ENCODE data around the gene FGFRL1. TPM values are rescaled to one million over a fixed set of nuclear protein-coding genes. Genes with fewer than 3 reads are reported as not detected.

The FGFRL1 gene
- total and polyA plus RNA-seq, 4 donors = 13.4 to 31.1 (median 15.2) TPM

GRCh38 chr4:1021386-1022050 is 10.1 kb downstream of the FGFRL1 start:
- no peak for TF ChIP-seq CTCF (IDR thresholded peaks at IDR 0.05; ENCODE audit: control extremely low read depth, extremely low read depth)
- DNase-seq = no peak
- no peak overlapping the region for H3K4me3 ChIP-seq
- no peak for ATAC-seq (ENCODE audit: insufficient read depth, low FRiP score)
- peaks cover 0 to 5% (median 0%) of the 10 kb centered on the region in 4 donors for H3K9me3 ChIP-seq (ENCODE audit: control insufficient read depth in 4 of 4, insufficient read depth in 3 of 4, low read length in 3 of 4)
- peaks cover 0 to 11% (median 0%) of the 10 kb centered on the region in 5 donors for H3K4me1 ChIP-seq (ENCODE audit: control insufficient read depth in 5 of 5, insufficient read depth in 5 of 5, low read length in 5 of 5)
- H3K27me3 ChIP-seq (ENCODE audit: control insufficient read depth in 3 of 3, insufficient read depth in 3 of 3, low read length in 2 of 3) = no peaks in the 10 kb centered on the region
- H3K9ac ChIP-seq (ENCODE audit: insufficient read depth in 1 of 2, low read length in 2 of 2) = no peak overlapping the region
- 92 to 94% methylated on average over 19 of the region's 19 CpGs for WGBS, 2 donors
- H3K27ac ChIP-seq (ENCODE audit: low read depth in 1 of 2, low read length in 1 of 2) = no peak overlapping the region
- peaks cover 0 to 18% (median 12%) of the 10 kb centered on the region in 4 donors for H3K36me3 ChIP-seq (ENCODE audit: control insufficient read depth in 4 of 4, insufficient read depth in 4 of 4, low read length in 4 of 4)

GRCh38 chr4:1022051-1022738 is 10.8 kb downstream of the FGFRL1 start:
- DNase-seq (no peak), ATAC-seq (ENCODE audit: insufficient read depth, low FRiP score) (no peak)
- Histone ChIP-seq H3K9me3 (ENCODE audit: control insufficient read depth in 4 of 4, insufficient read depth in 3 of 4, low read length in 3 of 4) (peaks cover 0 to 5% (median 0%) of the 10 kb centered on the region in 4 donors), H3K4me3 (no peak overlapping the region), H3K36me3 (ENCODE audit: control insufficient read depth in 4 of 4, insufficient read depth in 4 of 4, low read length in 4 of 4) (peaks cover 0 to 18% (median 12%) of the 10 kb centered on the region in 4 donors), H3K27ac (ENCODE audit: low read depth in 1 of 2, low read length in 1 of 2) (no peak overlapping the region), H3K4me1 (ENCODE audit: control insufficient read depth in 5 of 5, insufficient read depth in 5 of 5, low read length in 5 of 5) (peaks cover 0 to 11% (median 0%) of the 10 kb centered on the region in 5 donors), H3K9ac (ENCODE audit: insufficient read depth in 1 of 2, low read length in 2 of 2) (no peak overlapping the region), H3K27me3 (ENCODE audit: control insufficient read depth in 3 of 3, insufficient read depth in 3 of 3, low read length in 2 of 3) (no peaks in the 10 kb centered on the region)
- WGBS, 2 donors = 96 to 97% methylated on average over 46 of the region's 46 CpGs
- TF ChIP-seq CTCF (IDR thresholded peaks at IDR 0.05; ENCODE audit: control extremely low read depth, extremely low read depth) = no peak

- ATAC-seq (ENCODE audit: insufficient read depth, low FRiP score) (no peak), DNase-seq (no peak)
- Histone ChIP-seq H3K9me3 (ENCODE audit: control insufficient read depth in 4 of 4, insufficient read depth in 3 of 4, low read length in 3 of 4) (peaks cover 0 to 5% (median 0%) of the 10 kb centered on the region in 4 donors), H3K9ac (ENCODE audit: insufficient read depth in 1 of 2, low read length in 2 of 2) (no peak overlapping the region), H3K27me3 (ENCODE audit: control insufficient read depth in 3 of 3, insufficient read depth in 3 of 3, low read length in 2 of 3) (no peaks in the 10 kb centered on the region), H3K4me1 (ENCODE audit: control insufficient read depth in 5 of 5, insufficient read depth in 5 of 5, low read length in 5 of 5) (peaks cover 0 to 12% (median 2%) of the 10 kb centered on the region in 5 donors), H3K4me3 (no peak overlapping the region), H3K36me3 (ENCODE audit: control insufficient read depth in 4 of 4, insufficient read depth in 4 of 4, low read length in 4 of 4) (peaks cover 0 to 18% (median 12%) of the 10 kb centered on the region in 4 donors), H3K27ac (ENCODE audit: low read depth in 1 of 2, low read length in 1 of 2) (no peak overlapping the region)
- TF ChIP-seq CTCF (IDR thresholded peaks at IDR 0.05; ENCODE audit: control extremely low read depth, extremely low read depth) = no peak
- WGBS, 2 donors = 91 to 93% methylated on average over 14 to 19 of the region's 19 CpGs
Measured at GRCh38 chr4:1022739-1023066, 11.3 kb downstream of the FGFRL1 start.
